B cell (primary cell): ENCODE data around the gene HEBP1. TPM values are rescaled to one million over a fixed set of nuclear protein-coding genes. Genes with fewer than 3 reads are reported as not detected.

Experiments
- ATAC-seq: fragments of 200-7000 bp; cut with Tn5 transposase; one replicate; pipeline ENCODE4 v1.10.0; 2021; ENCODE audit warnings: low read depth, mild to moderate bottlenecking, moderate number of reproducible peaks, moderate library complexity
- CTCF ChIA-PET: fragments of 350-600 bp; sonication (Branson Sonifier 250); formaldehyde crosslinking; loops from one replicate; lab custom pipeline; 2021; ENCODE audit warnings: antibody characterized with exemption, inconsistent platforms; lab: Charles Lee
- POLR2A ChIA-PET: fragments of 350-600 bp; sonication (Branson Sonifier 250); formaldehyde crosslinking; loops from one replicate; lab custom pipeline; 2021; ENCODE audit warnings: antibody characterized with exemption; lab: Charles Lee
- DNase-seq: peaks from one replicate; pipeline ENCODE4 v3.0.0; 2013
- H2AFZ ChIP-seq: 2 replicates; pipeline ENCODE4 v1.6.1; 2012; ENCODE audit warnings: mild to moderate bottlenecking, low read depth, low read length; ENCODE audit not compliant: insufficient read depth, poor library complexity, severe bottlenecking
- H3K27ac ChIP-seq, 2 donors: 1 replicate in 1 of 2; 2 replicates in 1 of 2; pipeline ENCODE4 v1.5.1; 2012 to 2013; ENCODE audit warnings: low read length in 2 of 2, mild to moderate bottlenecking in 2 of 2, moderate library complexity in 1 of 2
- H3K27me3 ChIP-seq, 4 experiments: fragments of 200-600 bp in 1 of 4; sonication (generic) in 1 of 4; replicated peaks in 1 of 4; 1 replicate in 2 of 4; 2 replicates in 2 of 4; pipeline versions ENCODE4 v1.6.1 to v1.7.0; 2013 to 2016; ENCODE audit warnings: low read length in 3 of 4, mild to moderate bottlenecking in 2 of 4, mixed read lengths in 1 of 4, moderate library complexity in 1 of 4; ENCODE audit not compliant: insufficient read depth in 4 of 4, control insufficient read depth in 3 of 4; ENCODE audit errors: control extremely low read depth in 1 of 4
- H3K36me3 ChIP-seq, 2 experiments: replicated peaks in 1 of 2; 1 replicate in 1 of 2; 2 replicates in 1 of 2; pipeline versions ENCODE4 v1.6.1 to v1.7.1; 2013; ENCODE audit warnings: low read length in 1 of 2; ENCODE audit not compliant: insufficient read depth in 2 of 2, control insufficient read depth in 1 of 2; ENCODE audit errors: control extremely low read depth in 1 of 2, extremely low read depth in 1 of 2
- H3K4me1 ChIP-seq, 2 donors: fragments of 200-600 bp in 1 of 2; sonication (generic) in 1 of 2; 1 replicate in 1 of 2; 2 replicates in 1 of 2; pipeline versions ENCODE4 v1.5.1 to v1.6.1; 2013 to 2017; ENCODE audit warnings: low read length in 2 of 2; ENCODE audit not compliant: control insufficient read depth in 2 of 2, insufficient read depth in 2 of 2
- H3K4me2 ChIP-seq: replicated peaks from 2 replicates; pipeline ENCODE3; 2012; ENCODE audit warnings: mild to moderate bottlenecking, low read depth, low read length; ENCODE audit not compliant: poor library complexity, severe bottlenecking
- H3K4me3 ChIP-seq, 5 experiments: fragments of 200-600 bp in 1 of 5; sonication (generic) in 1 of 5; 1 replicate in 3 of 5; 2 replicates in 2 of 5; pipeline versions ENCODE4 v1.5.1 to v1.7.0; 2011 to 2016; ENCODE audit warnings: low read length in 4 of 5, mild to moderate bottlenecking in 4 of 5, low read depth in 2 of 5, control low read depth in 1 of 5, moderate library complexity in 1 of 5; ENCODE audit not compliant: insufficient read depth in 1 of 5; ENCODE audit errors: control extremely low read depth in 1 of 5, extremely low read depth in 1 of 5
- H3K79me2 ChIP-seq: fragments of 200-600 bp; sonication (generic); one replicate; pipeline ENCODE4 v1.6.0; 2016; ENCODE audit warnings: low read length; ENCODE audit not compliant: control insufficient read depth, insufficient read depth
- H3K9ac ChIP-seq: fragments of 200-600 bp; sonication (generic); 2 replicates; pipeline ENCODE4 v1.6.1; 2017; ENCODE audit warnings: mild to moderate bottlenecking, low read length, moderate library complexity
- H3K9me3 ChIP-seq, 3 donors: one replicate each; pipeline versions ENCODE4 v1.6.1 to v1.7.1; 2013; ENCODE audit warnings: low read length in 2 of 3; ENCODE audit not compliant: control insufficient read depth in 2 of 3, insufficient read depth in 1 of 3; ENCODE audit errors: control extremely low read depth in 1 of 3
- H4K20me1 ChIP-seq: 2 replicates; pipeline ENCODE4 v1.6.0; 2012; ENCODE audit warnings: mild to moderate bottlenecking, low read length; ENCODE audit not compliant: insufficient read depth, control insufficient read depth, poor library complexity, severe bottlenecking
- H3K27ac Mint-ChIP-seq: one replicate; pipeline ENCODE4 v1.8.0; 2021; ENCODE audit warnings: mixed read lengths
- H3K27me3 Mint-ChIP-seq: one replicate; pipeline ENCODE4 v1.8.0; 2021; ENCODE audit warnings: mixed read lengths
- H3K4me1 Mint-ChIP-seq: one replicate; pipeline ENCODE4 v1.8.0; 2021; ENCODE audit warnings: mixed read lengths
- H3K4me3 Mint-ChIP-seq: one replicate; pipeline ENCODE4 v1.8.0; 2021; ENCODE audit warnings: mixed read lengths
- H3K9me3 Mint-ChIP-seq: one replicate; pipeline ENCODE4 v1.8.0; 2022; ENCODE audit warnings: mixed read lengths; ENCODE audit not compliant: insufficient read depth
- EZH2 ChIP-seq: IDR thresholded peaks from 2 replicates; pipeline ENCODE4 v1.6.1; 2012; ENCODE audit warnings: borderline replicate concordance, low read depth, mild to moderate bottlenecking, moderate library complexity, low read length; ENCODE audit not compliant: insufficient read depth, poor library complexity, severe bottlenecking
- WGBS: methylation state at CpG from one replicate; pipeline ENCODE4 v1.1.5; 2013; ENCODE audit warnings: missing lambda C conversion rate; ENCODE audit not compliant: insufficient coverage; 5-methylcytosine and 5-hydroxymethylcytosine counted together
- intact Hi-C: fragments of 100-400 bp; cut with micrococcal nuclease; formaldehyde crosslinking; loops from one replicate; pipeline ENCODE4 v1.10.0; 2022
- polyA plus RNA-seq: library from polyadenylated mRNA; depleted of rRNA; stranded (reverse); fragments of >200 nt; gene quantifications from 2 replicates; pipeline ENCODE4 v1.2.3, GENCODE V29; 2012
- total RNA-seq, 2 donors: library from RNA; stranded (reverse); fragments of 120-200 nt in 1 of 2; gene quantifications; 1 replicate in 1 of 2; 2 replicates in 1 of 2; pipeline versions ENCODE4 v1.2.3 to v1.2.4, GENCODE V29; 2013 to 2022
- TF ChIP-seq, protein P1 (sequence below): fragments of 200-600 bp; IDR thresholded peaks from one replicate; pipeline ENCODE4 v1.8.0; 2022; ENCODE audit warnings: antibody characterized with exemption, mild to moderate bottlenecking

HEBP1 gene
- total and polyA plus RNA-seq, 2 donors (not counting 1 experiment from before 2014, with no cell fraction given), result 6.0 to 14.5 TPM

DNA sequence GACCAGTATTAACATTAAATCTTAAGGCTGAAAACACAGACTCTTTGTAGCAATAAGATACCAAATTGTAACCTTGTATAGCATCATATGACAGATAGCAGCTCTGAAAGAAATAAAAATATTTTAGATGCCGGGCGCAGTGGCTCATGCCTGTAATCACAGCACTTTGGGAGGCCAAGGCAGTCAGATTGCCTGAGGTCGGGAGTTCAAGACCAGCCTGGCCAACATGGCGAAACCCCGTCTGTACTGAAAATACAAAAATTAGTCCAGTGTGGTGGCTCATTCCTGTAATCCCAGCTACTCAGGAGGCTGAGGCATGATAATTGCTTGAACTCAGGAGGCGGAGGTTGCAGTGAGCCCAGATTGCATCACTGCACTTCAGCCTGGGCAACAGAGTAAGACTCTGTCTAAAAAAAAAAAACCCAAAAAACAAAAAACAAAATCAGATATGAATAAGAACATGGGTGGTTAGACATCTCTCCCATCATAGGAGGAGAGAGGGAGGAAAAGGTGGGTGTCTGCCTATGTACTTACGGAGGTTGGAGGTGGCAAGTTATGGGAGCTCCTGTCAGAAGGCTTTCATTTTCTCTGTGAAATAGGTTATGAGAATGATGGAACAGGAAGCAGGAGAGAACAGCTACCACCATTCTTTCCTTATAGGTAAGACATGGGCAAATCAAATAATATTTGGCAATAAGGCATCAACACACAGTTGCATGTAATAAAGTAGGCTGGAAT is 7.6 kb upstream of the HEBP1 start:
- no peak overlapping the region for H3K9ac ChIP-seq
- CTCF ChIA-PET, result interaction anchor here (0.7 kb wide), 1 partner anchor 1741 kb away, joined by 4 read pairs; no protein-coding TSS in a partner anchor
- H3K4me2 ChIP-seq, result no peak overlapping the region
- DNase-seq (no peak), ATAC-seq (no peak)
- H3K27ac ChIP-seq, result no peak overlapping the region
- H3K4me3 Mint-ChIP-seq, result no peak overlapping the region
- no peaks in the 10 kb centered on the region for H3K9me3 Mint-ChIP-seq
- H3K36me3 ChIP-seq, result no peaks in the 10 kb centered on the region
- no peaks in the 10 kb centered on the region for H3K4me1 ChIP-seq
- no peak overlapping the region for H3K27ac Mint-ChIP-seq
- no peaks in the 10 kb centered on the region for H3K4me1 Mint-ChIP-seq
- no peak for TF ChIP-seq EZH2
- TF ChIP-seq, protein P1, sequence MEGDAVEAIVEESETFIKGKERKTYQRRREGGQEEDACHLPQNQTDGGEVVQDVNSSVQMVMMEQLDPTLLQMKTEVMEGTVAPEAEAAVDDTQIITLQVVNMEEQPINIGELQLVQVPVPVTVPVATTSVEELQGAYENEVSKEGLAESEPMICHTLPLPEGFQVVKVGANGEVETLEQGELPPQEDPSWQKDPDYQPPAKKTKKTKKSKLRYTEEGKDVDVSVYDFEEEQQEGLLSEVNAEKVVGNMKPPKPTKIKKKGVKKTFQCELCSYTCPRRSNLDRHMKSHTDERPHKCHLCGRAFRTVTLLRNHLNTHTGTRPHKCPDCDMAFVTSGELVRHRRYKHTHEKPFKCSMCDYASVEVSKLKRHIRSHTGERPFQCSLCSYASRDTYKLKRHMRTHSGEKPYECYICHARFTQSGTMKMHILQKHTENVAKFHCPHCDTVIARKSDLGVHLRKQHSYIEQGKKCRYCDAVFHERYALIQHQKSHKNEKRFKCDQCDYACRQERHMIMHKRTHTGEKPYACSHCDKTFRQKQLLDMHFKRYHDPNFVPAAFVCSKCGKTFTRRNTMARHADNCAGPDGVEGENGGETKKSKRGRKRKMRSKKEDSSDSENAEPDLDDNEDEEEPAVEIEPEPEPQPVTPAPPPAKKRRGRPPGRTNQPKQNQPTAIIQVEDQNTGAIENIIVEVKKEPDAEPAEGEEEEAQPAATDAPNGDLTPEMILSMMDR, result no peak
- intact Hi-C loops, result no loop called here
- no peak overlapping the region for H3K4me3 ChIP-seq
- POLR2A ChIA-PET, result no interaction called here
- H2AFZ ChIP-seq, result no peak overlapping the region
- no peaks in the 10 kb centered on the region for H3K79me2 ChIP-seq
- 95% methylated on average over 6 of the region's 7 CpGs for WGBS
- H3K9me3 ChIP-seq, result no peaks in the 10 kb centered on the region
- H3K27me3 Mint-ChIP-seq, result peaks cover 5% of the 10 kb centered on the region
- no peaks in the 10 kb centered on the region for H4K20me1 ChIP-seq
- H3K27me3 ChIP-seq, result no peaks in the 10 kb centered on the region

DNA sequence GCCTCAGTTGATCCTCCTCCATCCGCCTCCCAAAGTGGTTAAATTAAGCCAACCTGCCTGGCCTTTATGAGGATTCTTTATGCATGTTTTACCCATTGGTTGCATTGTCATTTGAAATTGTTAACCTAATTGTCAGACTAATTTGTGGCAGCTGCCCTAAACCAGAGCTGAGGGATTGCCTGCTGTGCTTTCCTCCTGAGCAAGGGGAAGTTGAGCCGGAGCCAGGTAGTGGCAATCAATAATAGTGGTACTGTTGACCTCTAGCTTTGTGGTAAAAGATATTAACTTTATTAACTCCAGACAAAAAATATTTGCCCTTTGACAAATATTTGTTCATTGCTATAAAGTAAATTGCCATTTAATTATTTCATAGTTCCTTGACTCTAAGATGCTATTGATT is 5.6 kb upstream of the HEBP1 start:
- no peaks in the 10 kb centered on the region for H3K79me2 ChIP-seq
- H3K4me2 ChIP-seq, result no peak overlapping the region
- no peaks in the 10 kb centered on the region for H3K36me3 ChIP-seq
- H3K9me3 Mint-ChIP-seq, result no peaks in the 10 kb centered on the region
- ChIA-PET CTCF (no interaction called here), POLR2A (no interaction called here)
- H2AFZ ChIP-seq, result no peak overlapping the region
- H3K4me3 ChIP-seq, result no peak overlapping the region
- H4K20me1 ChIP-seq, result no peaks in the 10 kb centered on the region
- TF ChIP-seq EZH2, result no peak
- TF ChIP-seq, protein P1, result no peak
- WGBS, result no CpG with 5 or more reads among the region's 2 CpGs
- ATAC-seq (no peak), DNase-seq (no peak)
- peaks cover 9% of the 10 kb centered on the region for H3K4me1 Mint-ChIP-seq
- H3K27me3 Mint-ChIP-seq, result peaks cover 3% of the 10 kb centered on the region
- no peak overlapping the region for H3K4me3 Mint-ChIP-seq
- H3K9me3 ChIP-seq, result no peaks in the 10 kb centered on the region
- intact Hi-C loops, result no loop called here
- H3K27ac ChIP-seq, result no peak overlapping the region
- H3K9ac ChIP-seq, result no peak overlapping the region
- peaks cover 5 to 7% of the 10 kb centered on the region in 2 donors for H3K4me1 ChIP-seq
- no peak overlapping the region for H3K27ac Mint-ChIP-seq
- peaks cover 0 to 3% (median 0%) of the 10 kb centered on the region in 4 experiments for H3K27me3 ChIP-seq
